Upper lobe of left lung (tissue), 4 donors: ENCODE measurements around the gene MARCHF6.

Experiments
- CTCF ChIP-seq, 6 experiments: fragments of 450-650 bp in 4 of 6; fragments of 200-600 bp in 2 of 6; sonication (generic) in 2 of 6; IDR thresholded peaks; one replicate each; pipeline ENCODE4 v1.5.1; 2016 to 2019; ENCODE audit warnings: antibody characterized with exemption in 6 of 6
- EP300 ChIP-seq, 4 donors: sonication (generic); formaldehyde crosslinking; IDR thresholded peaks; one replicate each; pipeline ENCODE4 v1.5.1; 2017; ENCODE audit warnings: antibody characterized with exemption in 4 of 4, control low read depth in 2 of 4
- POLR2A ChIP-seq, 4 donors: fragments of 450-650 bp; IDR thresholded peaks; one replicate each; pipeline ENCODE4 v1.5.1; 2016 to 2017; ENCODE audit warnings: antibody characterized with exemption in 4 of 4, mild to moderate bottlenecking in 2 of 4
- POLR2AphosphoS5 ChIP-seq, 2 donors: sonication (generic); formaldehyde crosslinking; IDR thresholded peaks; one replicate each; pipeline ENCODE4 v1.5.1; 2017; ENCODE audit warnings: antibody characterized with exemption in 2 of 2

- TF ChIP-seq POLR2A (IDR thresholded peaks at IDR 0.05) (no peak), POLR2AphosphoS5 (IDR thresholded peaks at IDR 0.05) (no peak), CTCF (IDR thresholded peaks at IDR 0.05) (no peak), EP300 (IDR thresholded peaks at IDR 0.05) (no peak)
These were observed 16.4 kb upstream of the MARCHF6 start for GRCh38 chr5:10337107-10337506.
